Peyer's patch (tissue), 4 donors: Measurements from ENCODE around the gene SLC44A2. TPM values are rescaled to one million over a fixed set of nuclear protein-coding genes. Genes with fewer than 3 reads are reported as not detected.
"Not testable (repeated sequence)": the region's sequence is repeated elsewhere in the genome, so short reads cannot be mapped to it uniquely, and the experiment has no call there.

Experiments
- DNase-seq, 3 donors: peaks; one replicate each; pipeline ENCODE4 v3.0.0-alpha.2; 2017 to 2019
- H3K27ac ChIP-seq, 4 donors: fragments of 200-600 bp; sonication (generic); one replicate each; pipeline ENCODE4 v1.5.1; 2016 to 2019
- H3K27me3 ChIP-seq, 2 donors: fragments of 200-600 bp; sonication (generic); one replicate each; pipeline ENCODE4 v1.5.1; 2019
- H3K36me3 ChIP-seq, 3 donors: fragments of 200-600 bp; sonication (generic); one replicate each; pipeline ENCODE4 v1.5.1; 2016 to 2019
- H3K4me1 ChIP-seq, 4 donors: fragments of 200-600 bp; sonication (generic); one replicate each; pipeline ENCODE4 v1.5.1; 2016 to 2019
- H3K4me3 ChIP-seq, 4 donors: fragments of 200-600 bp; sonication (generic); 1 replicate in 3 of 4; 2 replicates in 1 of 4; pipeline ENCODE4 v1.5.1; 2016 to 2019; ENCODE audit warnings: mild to moderate bottlenecking in 1 of 4
- H3K9me3 ChIP-seq, 4 donors: fragments of 200-600 bp; sonication (generic); one replicate each; pipeline ENCODE4 v1.5.1; 2016 to 2019; ENCODE audit warnings: mild to moderate bottlenecking in 1 of 4
- CTCF ChIP-seq, 6 experiments: fragments of 450-650 bp in 4 of 6; fragments of 200-600 bp in 2 of 6; sonication (generic) in 1 of 6; IDR thresholded peaks; one replicate each; pipeline ENCODE4 v1.5.1; 2017 to 2019; ENCODE audit warnings: antibody characterized with exemption in 6 of 6, mild to moderate bottlenecking in 3 of 6, moderate library complexity in 1 of 6
- POLR2A ChIP-seq, 2 donors: fragments of 450-650 bp; IDR thresholded peaks; one replicate each; pipeline ENCODE4 v1.5.1; 2017; ENCODE audit warnings: antibody characterized with exemption in 2 of 2, mild to moderate bottlenecking in 2 of 2, moderate library complexity in 2 of 2
- total RNA-seq, 4 donors: library from RNA; depleted of rRNA; stranded (reverse); fragments of >200 nt; gene quantifications; one replicate each; pipeline ENCODE4 v1.1.0, GENCODE V29; 2016

The SLC44A2 gene
- total RNA-seq, 4 donors from 2014 or later = 24.2 to 81.7 (median 57.6) TPM

GRCh38 chr19:10661946-10662345 lies 36.6 kb downstream of the SLC44A2 start:
- TF ChIP-seq POLR2A (IDR thresholded peaks at IDR 0.05) = no peak
- TF ChIP-seq CTCF (IDR thresholded peaks at IDR 0.05) = no peak
- peaks cover 0 to 4% (median 0%) of the 10 kb centered on the region in 3 donors for H3K36me3 ChIP-seq
- no peak overlapping the region for H3K4me3 ChIP-seq
- no peak overlapping the region for H3K27ac ChIP-seq
- H3K27me3 ChIP-seq = no peaks in the 10 kb centered on the region
- H3K9me3 ChIP-seq = no peaks in the 10 kb centered on the region
- H3K4me1 ChIP-seq = peaks cover 0 to 54% (median 19%) of the 10 kb centered on the region in 4 donors
- no peak for DNase-seq

GRCh38 chr19:10662384-10663251 lies 37.3 kb downstream of the SLC44A2 start:
- H3K4me1 ChIP-seq = peaks cover 0 to 48% (median 19%) of the 10 kb centered on the region in 4 donors
- TF ChIP-seq CTCF (IDR thresholded peaks at IDR 0.05) = no peak
- no peak for TF ChIP-seq POLR2A (IDR thresholded peaks at IDR 0.05)
- H3K27me3 ChIP-seq = no peaks in the 10 kb centered on the region
- H3K36me3 ChIP-seq = peaks cover 0 to 4% (median 0%) of the 10 kb centered on the region in 3 donors
- H3K27ac ChIP-seq = no peak overlapping the region
- DNase-seq = no peak
- no peaks in the 10 kb centered on the region for H3K9me3 ChIP-seq
- no peak overlapping the region for H3K4me3 ChIP-seq

- H3K27ac ChIP-seq, H3K4me3 ChIP-seq, H3K36me3 ChIP-seq, DNase-seq, H3K27me3 ChIP-seq, H3K9me3 ChIP-seq: not testable (repeated sequence)
- peaks cover 0 to 42% (median 19%) of the 10 kb centered on the region in 4 donors for H3K4me1 ChIP-seq
These were observed 37.9 kb downstream of the SLC44A2 start for GRCh38 chr19:10663252-10663563.

GRCh38 chr19:10667867-10668266 lies 42.5 kb downstream of the SLC44A2 start:
- DNase-seq = no peak

GRCh38 chr19:10669246-10669645 lies 43.9 kb downstream of the SLC44A2 start:
- H3K4me1 ChIP-seq = peaks cover 0 to 11% (median 0%) of the 10 kb centered on the region in 4 donors
- no peaks in the 10 kb centered on the region for H3K27me3 ChIP-seq
- H3K4me3 ChIP-seq = no peak overlapping the region
- peaks cover 0 to 33% (median 0%) of the 10 kb centered on the region in 3 donors for H3K36me3 ChIP-seq
- TF ChIP-seq POLR2A (IDR thresholded peaks at IDR 0.05) (no peak), CTCF (IDR thresholded peaks at IDR 0.05) (peak in 1 of 6 experiments; percentile 2)
- no peak overlapping the region for H3K27ac ChIP-seq
- no peak for DNase-seq
- no peaks in the 10 kb centered on the region for H3K9me3 ChIP-seq

More at GRCh38 chr19:10667867-10668266, 42.5 kb downstream of the SLC44A2 start:
- no peak overlapping the region for H3K4me3 ChIP-seq
- H3K4me1 ChIP-seq = peaks cover 0 to 21% (median 4%) of the 10 kb centered on the region in 4 donors
- no peak overlapping the region for H3K27ac ChIP-seq
- H3K27me3 ChIP-seq = no peaks in the 10 kb centered on the region
- TF ChIP-seq POLR2A (IDR thresholded peaks at IDR 0.05) = no peak
- TF ChIP-seq CTCF (IDR thresholded peaks at IDR 0.05) = no peak
- H3K9me3 ChIP-seq = no peaks in the 10 kb centered on the region
- H3K36me3 ChIP-seq = peaks cover 0 to 21% (median 0%) of the 10 kb centered on the region in 3 donors

GRCh38 chr19:10670182-10670581 lies 44.8 kb downstream of the SLC44A2 start:
- no peak for TF ChIP-seq POLR2A (IDR thresholded peaks at IDR 0.05)
- no peak for TF ChIP-seq CTCF (IDR thresholded peaks at IDR 0.05)
- H3K9me3 ChIP-seq = no peaks in the 10 kb centered on the region
- peaks cover 0 to 11% (median 0%) of the 10 kb centered on the region in 4 donors for H3K4me1 ChIP-seq
- DNase-seq = no peak
- H3K4me3 ChIP-seq = no peak overlapping the region
- no peaks in the 10 kb centered on the region for H3K27me3 ChIP-seq
- H3K36me3 ChIP-seq = peaks cover 0 to 38% (median 0%) of the 10 kb centered on the region in 3 donors
- no peak overlapping the region for H3K27ac ChIP-seq
